SK-N-SH (cell line): ENCODE data around the gene WDHD1.

Source experiments
- FOXM1 ChIP-seq: IDR thresholded peaks from 2 replicates; pipeline ENCODE4 v1.4.0; 2012; ENCODE audit warnings: low read depth, mild to moderate bottlenecking
- RFX5 ChIP-seq: IDR thresholded peaks from 2 replicates; pipeline ENCODE4 v1.6.1; 2012; ENCODE audit warnings: mild to moderate bottlenecking, improper control_type of control experiment, low read length
- YY1 ChIP-seq: IDR thresholded peaks from 2 replicates; pipeline ENCODE4 v1.4.0; 2012; ENCODE audit warnings: low read depth, mild to moderate bottlenecking
- TF ChIP-seq, protein P1 (sequence below): fragments of 200-600 bp; sonication (generic); IDR thresholded peaks from 2 replicates; pipeline ENCODE4 v1.6.1; 2017; ENCODE audit warnings: antibody characterized with exemption, mild to moderate bottlenecking, moderate library complexity

DNA sequence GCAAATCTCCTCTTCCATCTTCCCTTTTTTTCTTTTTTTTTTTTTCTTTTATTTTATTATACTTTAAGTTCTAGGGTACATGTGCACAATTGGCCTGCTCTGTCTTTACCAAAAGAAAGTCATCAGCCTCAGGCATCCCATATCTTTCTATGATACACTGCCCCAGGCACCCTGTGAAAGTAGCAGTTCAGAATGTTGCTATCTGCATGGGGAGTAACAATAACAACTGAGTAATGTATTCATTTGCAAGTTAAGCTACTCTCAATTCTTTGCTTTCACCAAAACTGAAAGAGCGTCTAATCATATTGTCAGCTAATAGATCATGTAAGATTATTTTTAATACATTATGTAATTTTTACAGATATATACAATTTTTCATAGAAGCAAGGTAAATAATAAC, 110.8 kb downstream of the WDHD1 start:
- TF ChIP-seq, protein P1, sequence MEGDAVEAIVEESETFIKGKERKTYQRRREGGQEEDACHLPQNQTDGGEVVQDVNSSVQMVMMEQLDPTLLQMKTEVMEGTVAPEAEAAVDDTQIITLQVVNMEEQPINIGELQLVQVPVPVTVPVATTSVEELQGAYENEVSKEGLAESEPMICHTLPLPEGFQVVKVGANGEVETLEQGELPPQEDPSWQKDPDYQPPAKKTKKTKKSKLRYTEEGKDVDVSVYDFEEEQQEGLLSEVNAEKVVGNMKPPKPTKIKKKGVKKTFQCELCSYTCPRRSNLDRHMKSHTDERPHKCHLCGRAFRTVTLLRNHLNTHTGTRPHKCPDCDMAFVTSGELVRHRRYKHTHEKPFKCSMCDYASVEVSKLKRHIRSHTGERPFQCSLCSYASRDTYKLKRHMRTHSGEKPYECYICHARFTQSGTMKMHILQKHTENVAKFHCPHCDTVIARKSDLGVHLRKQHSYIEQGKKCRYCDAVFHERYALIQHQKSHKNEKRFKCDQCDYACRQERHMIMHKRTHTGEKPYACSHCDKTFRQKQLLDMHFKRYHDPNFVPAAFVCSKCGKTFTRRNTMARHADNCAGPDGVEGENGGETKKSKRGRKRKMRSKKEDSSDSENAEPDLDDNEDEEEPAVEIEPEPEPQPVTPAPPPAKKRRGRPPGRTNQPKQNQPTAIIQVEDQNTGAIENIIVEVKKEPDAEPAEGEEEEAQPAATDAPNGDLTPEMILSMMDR: no peak
- TF ChIP-seq YY1 (no peak), FOXM1 (no peak), RFX5 (no peak)
